ENCODE measurements around the gene C6orf163. TPM values are rescaled to one million over a fixed set of nuclear protein-coding genes. Genes with fewer than 3 reads are reported as not detected.
A peak's percentile ranks its signal among the peaks of the same experiment; 100 is the strongest.

C6orf163 gene
- total and polyA plus RNA-seq, 2 experiments from 2014 or later = 2.3 to 5.4 TPM

GRCh38 chr6:87319271-87319987 is 25.2 kb upstream of the C6orf163 start (continued):
- TF ChIP-seq, protein P1, sequence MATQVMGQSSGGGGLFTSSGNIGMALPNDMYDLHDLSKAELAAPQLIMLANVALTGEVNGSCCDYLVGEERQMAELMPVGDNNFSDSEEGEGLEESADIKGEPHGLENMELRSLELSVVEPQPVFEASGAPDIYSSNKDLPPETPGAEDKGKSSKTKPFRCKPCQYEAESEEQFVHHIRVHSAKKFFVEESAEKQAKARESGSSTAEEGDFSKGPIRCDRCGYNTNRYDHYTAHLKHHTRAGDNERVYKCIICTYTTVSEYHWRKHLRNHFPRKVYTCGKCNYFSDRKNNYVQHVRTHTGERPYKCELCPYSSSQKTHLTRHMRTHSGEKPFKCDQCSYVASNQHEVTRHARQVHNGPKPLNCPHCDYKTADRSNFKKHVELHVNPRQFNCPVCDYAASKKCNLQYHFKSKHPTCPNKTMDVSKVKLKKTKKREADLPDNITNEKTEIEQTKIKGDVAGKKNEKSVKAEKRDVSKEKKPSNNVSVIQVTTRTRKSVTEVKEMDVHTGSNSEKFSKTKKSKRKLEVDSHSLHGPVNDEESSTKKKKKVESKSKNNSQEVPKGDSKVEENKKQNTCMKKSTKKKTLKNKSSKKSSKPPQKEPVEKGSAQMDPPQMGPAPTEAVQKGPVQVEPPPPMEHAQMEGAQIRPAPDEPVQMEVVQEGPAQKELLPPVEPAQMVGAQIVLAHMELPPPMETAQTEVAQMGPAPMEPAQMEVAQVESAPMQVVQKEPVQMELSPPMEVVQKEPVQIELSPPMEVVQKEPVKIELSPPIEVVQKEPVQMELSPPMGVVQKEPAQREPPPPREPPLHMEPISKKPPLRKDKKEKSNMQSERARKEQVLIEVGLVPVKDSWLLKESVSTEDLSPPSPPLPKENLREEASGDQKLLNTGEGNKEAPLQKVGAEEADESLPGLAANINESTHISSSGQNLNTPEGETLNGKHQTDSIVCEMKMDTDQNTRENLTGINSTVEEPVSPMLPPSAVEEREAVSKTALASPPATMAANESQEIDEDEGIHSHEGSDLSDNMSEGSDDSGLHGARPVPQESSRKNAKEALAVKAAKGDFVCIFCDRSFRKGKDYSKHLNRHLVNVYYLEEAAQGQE (IDR thresholded peaks at IDR 0.05; ENCODE audit: unreplicated experiment) = no peak
- no peak for TF ChIP-seq POLR2AphosphoS5 (IDR thresholded peaks at IDR 0.05; ENCODE audit: low read depth)
- no peak for TF ChIP-seq EZH2 (IDR thresholded peaks at IDR 0.05; ENCODE audit: low read depth, unreplicated experiment)
- TF ChIP-seq ETS1 (IDR thresholded peaks at IDR 0.05) = no peak
- no peak for TF ChIP-seq ZNF114 (CRISPR knock-in tag; IDR thresholded peaks at IDR 0.05)
- no peak for TF ChIP-seq CTCF (conservative IDR thresholded peaks at IDR 0.05; ENCODE audit: low read depth in 2 of 2)

DNA sequence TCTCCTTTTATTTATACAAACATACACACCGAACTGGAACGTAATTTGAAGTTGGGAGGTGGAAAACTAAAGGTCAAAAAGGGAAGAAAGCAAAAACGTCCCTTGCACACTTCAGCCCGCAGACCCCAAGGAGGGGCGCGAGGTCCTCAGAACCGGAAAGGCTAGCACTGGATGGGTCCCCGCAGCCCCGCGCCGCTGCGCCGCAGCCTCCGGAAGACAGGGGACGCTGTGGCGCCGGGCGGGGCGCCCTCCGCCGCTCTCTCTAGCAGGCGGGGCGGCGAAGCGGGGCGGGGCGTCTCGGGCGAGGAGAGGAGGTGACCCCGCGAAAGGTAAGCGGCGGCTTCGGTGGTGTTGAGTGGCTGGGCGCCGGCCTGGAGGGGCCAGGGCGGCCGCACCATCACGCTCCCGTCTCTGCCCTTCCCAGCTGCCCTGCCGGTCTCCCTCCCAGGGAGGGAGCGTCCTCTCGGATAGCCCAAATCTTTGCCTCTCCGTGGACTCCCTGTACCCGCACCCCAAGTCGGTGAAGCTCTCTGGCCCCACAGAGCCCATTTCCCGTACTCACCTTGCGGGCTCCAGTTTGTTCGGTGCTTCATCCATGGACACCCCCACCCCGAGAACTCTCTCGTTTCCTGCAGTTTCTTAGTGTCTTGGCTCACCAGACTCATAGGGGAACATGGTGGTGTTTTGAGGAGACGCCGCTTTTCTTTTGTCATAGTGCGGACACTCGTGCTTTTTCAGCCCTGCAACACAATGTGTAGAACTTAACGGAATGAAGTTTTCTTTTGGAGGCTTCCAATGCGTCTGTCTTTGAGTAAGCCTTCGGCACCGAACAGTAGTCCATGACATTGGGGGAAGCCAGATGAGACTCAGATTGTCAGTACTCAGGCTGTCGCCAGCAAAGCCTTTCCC is 22.1 kb upstream of the C6orf163 start, which contains the start of gene SMIM8:
Gene SMIM8, plus strand, starts transcription at position 285 of the 909 bp plus-strand sequence. CDS start 14,444 bp downstream, outside the sequence.
- H3K4me1 Mint-ChIP-seq = peaks cover 7% of the 10 kb centered on the region; the same call in 2 of the 3 replicates
- peak; percentile 96 for DNase-seq (ENCODE audit: low spot score)
- peaks cover 15% of the 10 kb centered on the region for H3K9me3 Mint-ChIP-seq
- Histone ChIP-seq H3K36me3 (ENCODE audit: insufficient read depth) (no peaks in the 10 kb centered on the region; the same call in 1 of the 2 replicates), H3K4me3 (peak within 1 kb of the TSS; percentile 99), H4K20me1 (replicated peaks; ENCODE audit: insufficient read depth) (no peaks in the 10 kb centered on the region), H3K79me2 (replicated peaks; ENCODE audit: insufficient read depth) (peaks cover 42% of the 10 kb centered on the region), H3K27me3 (ENCODE audit: insufficient read depth) (no peaks in the 10 kb centered on the region), H3K4me1 (ENCODE audit: insufficient read depth) (no peaks in the 10 kb centered on the region), H3K27ac (ENCODE audit: low read depth) (peak within 1 kb of the TSS; percentile 85), H3F3A (replicated peaks; ENCODE audit: low read depth) (no peaks in the 10 kb centered on the region), H3K9me2 (ENCODE audit: insufficient read depth) (no peaks in the 10 kb centered on the region; the same call in 1 of the 2 replicates), H2AFZ (peak within 1 kb of the TSS; percentile 94), H3K4me2 (peak within 1 kb of the TSS; percentile 95)
- H3K36me3 Mint-ChIP-seq (ENCODE audit: low read depth) = peaks cover 13% of the 10 kb centered on the region
- ATAC-seq = peak; percentile 99
- H3K27me3 Mint-ChIP-seq (ENCODE audit: insufficient read depth, low read depth, poor library complexity) = peaks cover 2% of the 10 kb centered on the region
- peak within 1 kb of the TSS; percentile 99 for H3K4me3 Mint-ChIP-seq
- H3K27ac Mint-ChIP-seq = peak within 1 kb of the TSS; percentile 96
- peak; percentile 93 for TF ChIP-seq POLR2AphosphoS5 (IDR thresholded peaks at IDR 0.05; ENCODE audit: low read depth)
- TF ChIP-seq, protein P1 (IDR thresholded peaks at IDR 0.05; ENCODE audit: unreplicated experiment) = no peak

Data from GM23338 (cell line).